Spleen (tissue), 7 donors: Measurements from ENCODE around the gene PRPF40A.

Experiments used
- POLR2A ChIP-seq, 3 donors: fragments of 450-650 bp; IDR thresholded peaks; one replicate each; pipeline ENCODE4 v1.5.1; 2017; ENCODE audit warnings: antibody characterized with exemption in 3 of 3, mild to moderate bottlenecking in 1 of 3
- POLR2AphosphoS5 ChIP-seq, 3 donors: sonication (generic); formaldehyde crosslinking; IDR thresholded peaks; one replicate each; pipeline ENCODE4 v1.5.1; 2017; ENCODE audit warnings: antibody characterized with exemption in 3 of 3
- TF ChIP-seq, protein P1 (sequence below), 11 experiments: fragments of 200-600 bp in 7 of 11; fragments of 450-650 bp in 4 of 11; sonication (generic) in 4 of 11; IDR thresholded peaks in 8 of 11; conservative IDR thresholded peaks in 3 of 11; 1 replicate in 7 of 11; 2 replicates in 4 of 11; pipeline versions ENCODE4 v1.4.0 to v1.8.0; 2016 to 2021; ENCODE audit warnings: antibody characterized with exemption in 11 of 11, inconsistent platforms in 4 of 11, mild to moderate bottlenecking in 1 of 11
- donor health status: DM: no; HTN: no; CAD: no; lungs with moderate emphysema.
- donor health status: DM: no; HTN: no; CAD: no.
- donor health status: DM: no; HTN: no; CAD: no.

GRCh38 chr2:152729844-152730243 is 12.6 kb upstream of the PRPF40A start:
- TF ChIP-seq POLR2AphosphoS5 (IDR thresholded peaks at IDR 0.05), result no peak
- TF ChIP-seq, protein P1, sequence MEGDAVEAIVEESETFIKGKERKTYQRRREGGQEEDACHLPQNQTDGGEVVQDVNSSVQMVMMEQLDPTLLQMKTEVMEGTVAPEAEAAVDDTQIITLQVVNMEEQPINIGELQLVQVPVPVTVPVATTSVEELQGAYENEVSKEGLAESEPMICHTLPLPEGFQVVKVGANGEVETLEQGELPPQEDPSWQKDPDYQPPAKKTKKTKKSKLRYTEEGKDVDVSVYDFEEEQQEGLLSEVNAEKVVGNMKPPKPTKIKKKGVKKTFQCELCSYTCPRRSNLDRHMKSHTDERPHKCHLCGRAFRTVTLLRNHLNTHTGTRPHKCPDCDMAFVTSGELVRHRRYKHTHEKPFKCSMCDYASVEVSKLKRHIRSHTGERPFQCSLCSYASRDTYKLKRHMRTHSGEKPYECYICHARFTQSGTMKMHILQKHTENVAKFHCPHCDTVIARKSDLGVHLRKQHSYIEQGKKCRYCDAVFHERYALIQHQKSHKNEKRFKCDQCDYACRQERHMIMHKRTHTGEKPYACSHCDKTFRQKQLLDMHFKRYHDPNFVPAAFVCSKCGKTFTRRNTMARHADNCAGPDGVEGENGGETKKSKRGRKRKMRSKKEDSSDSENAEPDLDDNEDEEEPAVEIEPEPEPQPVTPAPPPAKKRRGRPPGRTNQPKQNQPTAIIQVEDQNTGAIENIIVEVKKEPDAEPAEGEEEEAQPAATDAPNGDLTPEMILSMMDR (IDR thresholded peaks at IDR 0.05 in 8 of 11, conservative IDR thresholded peaks at IDR 0.05 in 3 of 11), result no peak
- no peak for TF ChIP-seq POLR2A (IDR thresholded peaks at IDR 0.05)
